Neuronal stem cell (in vitro differentiated cells): ENCODE results near the gene MED7.

Experiments
- DNase-seq: peaks from one replicate; pipeline ENCODE4 v3.0.0-alpha.2; 2013; ENCODE audit warnings: low spot score
- H2AFZ ChIP-seq: one replicate; pipeline ENCODE4 v1.6.1; 2013; ENCODE audit warnings: mild to moderate bottlenecking, low read length, inconsistent platforms
- H2AK5ac ChIP-seq: 2 replicates; pipeline ENCODE4 v1.6.1; 2013; ENCODE audit warnings: low read depth, mild to moderate bottlenecking, inconsistent platforms, low read length, moderate library complexity, mixed read lengths
- H2BK120ac ChIP-seq: 2 replicates; pipeline ENCODE4 v1.6.1; 2013; ENCODE audit warnings: low read depth, mild to moderate bottlenecking, inconsistent platforms, low read length, moderate library complexity, mixed read lengths
- H2BK12ac ChIP-seq: one replicate; pipeline ENCODE4 v1.6.1; 2013; ENCODE audit warnings: low read length, inconsistent platforms
- H2BK15ac ChIP-seq: 2 replicates; pipeline ENCODE4 v1.6.1; 2013; ENCODE audit warnings: mild to moderate bottlenecking, low read length, inconsistent platforms, mixed read lengths
- H2BK5ac ChIP-seq: one replicate; pipeline ENCODE4 v1.6.1; 2013; ENCODE audit warnings: inconsistent platforms, mild to moderate bottlenecking, low read length, moderate library complexity
- H3K14ac ChIP-seq: one replicate; pipeline ENCODE4 v1.6.1; 2013; ENCODE audit warnings: low read length, inconsistent platforms
- H3K18ac ChIP-seq: 2 replicates; pipeline ENCODE4 v1.6.1; 2013; ENCODE audit warnings: low read length, inconsistent platforms
- H3K23ac ChIP-seq: 2 replicates; pipeline ENCODE4 v1.6.1; 2013; ENCODE audit warnings: low read depth, mild to moderate bottlenecking, mixed read lengths, low read length, inconsistent platforms; ENCODE audit not compliant: poor library complexity
- H3K27ac ChIP-seq: replicated peaks from 3 replicates; pipeline ENCODE4 v1.5.1; 2013; ENCODE audit warnings: low read length, inconsistent platforms
- H3K27me3 ChIP-seq, 3 experiments: 2 replicates each; pipeline ENCODE4 v1.6.1; 2013; ENCODE audit warnings: low read length in 3 of 3, mild to moderate bottlenecking in 2 of 3, inconsistent platforms in 1 of 3, low read depth in 1 of 3, mixed read lengths in 1 of 3, moderate library complexity in 1 of 3; ENCODE audit not compliant: control insufficient read depth in 3 of 3, insufficient read depth in 3 of 3
- H3K36me3 ChIP-seq, 2 donors: replicated peaks in 1 of 2; 2 replicates each; pipeline ENCODE4 v1.6.1; 2013; ENCODE audit warnings: low read length in 2 of 2; ENCODE audit not compliant: control insufficient read depth in 2 of 2, insufficient read depth in 2 of 2
- H3K4ac ChIP-seq: 2 replicates; pipeline ENCODE4 v1.6.1; 2013; ENCODE audit warnings: inconsistent platforms, mild to moderate bottlenecking, low read length, moderate library complexity
- H3K4me1 ChIP-seq, 2 donors: 1 replicate in 1 of 2; 2 replicates in 1 of 2; pipeline ENCODE4 v1.6.1; 2013; ENCODE audit warnings: low read length in 2 of 2, low read depth in 1 of 2; ENCODE audit not compliant: control insufficient read depth in 2 of 2, insufficient read depth in 1 of 2
- H3K4me2 ChIP-seq: one replicate; pipeline ENCODE4 v1.6.1; 2013; ENCODE audit warnings: mild to moderate bottlenecking, low read length, inconsistent platforms; ENCODE audit not compliant: insufficient read depth, poor library complexity, severe bottlenecking
- H3K4me3 ChIP-seq, 2 donors: 2 replicates each; pipeline ENCODE4 v1.5.1; 2013; ENCODE audit warnings: low read length in 2 of 2, mild to moderate bottlenecking in 2 of 2, inconsistent platforms in 1 of 2, moderate library complexity in 1 of 2
- H3K79me1 ChIP-seq: one replicate; pipeline ENCODE4 v1.6.1; 2013; ENCODE audit warnings: low read depth, mild to moderate bottlenecking, inconsistent platforms, low read length, moderate library complexity
- H3K9ac ChIP-seq: one replicate; pipeline ENCODE4 v1.6.1; 2013; ENCODE audit warnings: mild to moderate bottlenecking, low read depth, low read length, inconsistent platforms; ENCODE audit not compliant: poor library complexity
- H3K9me3 ChIP-seq, 2 donors: replicated peaks in 1 of 2; 2 replicates each; pipeline versions ENCODE3 to v1.6.1; 2013; ENCODE audit warnings: low read length in 2 of 2, mild to moderate bottlenecking in 2 of 2, inconsistent platforms in 1 of 2, low read depth in 1 of 2, mixed read lengths in 1 of 2, moderate library complexity in 1 of 2; ENCODE audit not compliant: control insufficient read depth in 2 of 2, insufficient read depth in 1 of 2
- H4K8ac ChIP-seq: one replicate; pipeline ENCODE4 v1.6.1; 2013; ENCODE audit warnings: low read depth, mild to moderate bottlenecking, inconsistent platforms, low read length, moderate library complexity
- H4K91ac ChIP-seq: one replicate; pipeline ENCODE4 v1.6.1; 2013; ENCODE audit warnings: low read length, low read depth, mild to moderate bottlenecking, inconsistent platforms; ENCODE audit not compliant: poor library complexity
- WGBS, 2 donors: extraction: QIAGEN DNeasy Blood & Tissue Kit; methylation state at CpG; one replicate each; pipeline ENCODE4 v1.1.7; 2013; ENCODE audit warnings: missing lambda C conversion rate in 2 of 2, mixed read lengths in 1 of 2; ENCODE audit not compliant: insufficient read length in 2 of 2, insufficient replicate concordance in 1 of 2; ENCODE audit errors: extremely low coverage in 2 of 2; 5-methylcytosine and 5-hydroxymethylcytosine counted together

Gene MED7

GRCh38 chr5:157106630-157107461, 35.8 kb downstream of the MED7 start:
- no peak overlapping the region for H3K23ac ChIP-seq
- no peak overlapping the region for H3K4ac ChIP-seq
- no peak overlapping the region for H2BK120ac ChIP-seq
- H3K9ac ChIP-seq = no peak overlapping the region
- no peaks in the 10 kb centered on the region for H3K9me3 ChIP-seq
- H3K18ac ChIP-seq = no peak overlapping the region
- whole genome bisulfite sequencing, 2 donors = no CpG with 5 or more reads among the region's 14 CpGs
- H3K4me1 ChIP-seq = peaks cover 0 to 4% of the 10 kb centered on the region in 2 donors
- H3K14ac ChIP-seq = no peak overlapping the region
- H4K91ac ChIP-seq = no peak overlapping the region
- H2BK12ac ChIP-seq = no peak overlapping the region
- H4K8ac ChIP-seq = no peak overlapping the region
- DNase-seq = no peak
- H2BK15ac ChIP-seq = no peak overlapping the region
- no peak overlapping the region for H2AK5ac ChIP-seq
- no peaks in the 10 kb centered on the region for H3K79me1 ChIP-seq
- H3K4me3 ChIP-seq = no peak overlapping the region
- no peak overlapping the region for H2AFZ ChIP-seq
- H3K27ac ChIP-seq = no peak overlapping the region
- no peak overlapping the region for H2BK5ac ChIP-seq
- H3K27me3 ChIP-seq = no peaks in the 10 kb centered on the region
- H3K4me2 ChIP-seq = no peak overlapping the region
- no peaks in the 10 kb centered on the region for H3K36me3 ChIP-seq

- Histone ChIP-seq H3K4me2 (no peak overlapping the region), H2AFZ (no peak overlapping the region), H3K23ac (no peak overlapping the region), H3K27ac (no peak overlapping the region), H4K91ac (no peak overlapping the region), H3K4me1 (no peaks in the 10 kb centered on the region), H3K18ac (no peak overlapping the region), H2BK120ac (no peak overlapping the region), H4K8ac (no peak overlapping the region), H3K79me1 (no peaks in the 10 kb centered on the region), H3K14ac (no peak overlapping the region), H2BK12ac (no peak overlapping the region), H2AK5ac (no peak overlapping the region), H3K4me3 (no peak overlapping the region), H3K36me3 (no peaks in the 10 kb centered on the region), H3K27me3 (no peaks in the 10 kb centered on the region), H2BK15ac (no peak overlapping the region), H3K9me3 (no peaks in the 10 kb centered on the region), H3K4ac (no peak overlapping the region), H3K9ac (no peak overlapping the region), H2BK5ac (no peak overlapping the region)
- WGBS, 2 donors = no CpG with 5 or more reads among the region's 2 CpGs
- DNase-seq = no peak
These were observed 42.5 kb downstream of the MED7 start for GRCh38 chr5:157100140-157100679.

GRCh38 chr5:157088342-157088990, 54.2 kb downstream of the MED7 start:
- H2BK5ac ChIP-seq = no peak overlapping the region
- no peak overlapping the region for H2BK12ac ChIP-seq
- no peak overlapping the region for H2BK120ac ChIP-seq
- WGBS, 2 donors = no CpG with 5 or more reads among the region's 3 CpGs
- H3K4me1 ChIP-seq = no peaks in the 10 kb centered on the region
- H3K9me3 ChIP-seq = no peaks in the 10 kb centered on the region
- H3K4me2 ChIP-seq = no peak overlapping the region
- H3K27ac ChIP-seq = no peak overlapping the region
- H2AK5ac ChIP-seq = no peak overlapping the region
- H3K18ac ChIP-seq = no peak overlapping the region
- H2BK15ac ChIP-seq = no peak overlapping the region
- no peak overlapping the region for H4K91ac ChIP-seq
- no peak for DNase-seq
- no peak overlapping the region for H3K23ac ChIP-seq
- no peak overlapping the region for H3K9ac ChIP-seq
- H3K36me3 ChIP-seq = no peaks in the 10 kb centered on the region
- no peak overlapping the region for H4K8ac ChIP-seq
- no peaks in the 10 kb centered on the region for H3K79me1 ChIP-seq
- no peak overlapping the region for H3K4me3 ChIP-seq
- H3K4ac ChIP-seq = no peak overlapping the region
- no peaks in the 10 kb centered on the region for H3K27me3 ChIP-seq
- H3K14ac ChIP-seq = no peak overlapping the region
- no peak overlapping the region for H2AFZ ChIP-seq
